H9 (cell line): ENCODE results near the gene WDR83. TPM values are rescaled to one million over a fixed set of nuclear protein-coding genes. Genes with fewer than 3 reads are reported as not detected.

ENCODE experiments used
- DNase-seq: peaks from one replicate; pipeline ENCODE4 v3.0.0-alpha.2; 2017
- H2AFZ ChIP-seq: one replicate; pipeline ENCODE4 v1.6.1; 2013; ENCODE audit warnings: mild to moderate bottlenecking, low read length, control low read depth, moderate library complexity
- H2AK5ac ChIP-seq: 2 replicates; pipeline ENCODE4 v1.6.1; 2013; ENCODE audit warnings: low read length, control low read depth, mixed read lengths; ENCODE audit not compliant: insufficient read length
- H2BK120ac ChIP-seq: one replicate; pipeline ENCODE4 v1.6.1; 2013; ENCODE audit warnings: low read depth, mild to moderate bottlenecking, low read length, control low read depth, inconsistent platforms; ENCODE audit not compliant: poor library complexity, severe bottlenecking
- H2BK12ac ChIP-seq: 2 replicates; pipeline ENCODE4 v1.6.1; 2013; ENCODE audit warnings: low read length, control low read depth, mixed read lengths, low read depth; ENCODE audit not compliant: insufficient read length
- H2BK15ac ChIP-seq: 2 replicates; pipeline ENCODE4 v1.6.1; 2013; ENCODE audit warnings: low read depth, low read length, control low read depth
- H2BK20ac ChIP-seq: one replicate; pipeline ENCODE4 v1.6.1; 2013; ENCODE audit warnings: low read depth, mild to moderate bottlenecking, low read length, control low read depth, inconsistent platforms; ENCODE audit not compliant: poor library complexity, severe bottlenecking
- H2BK5ac ChIP-seq: 2 replicates; pipeline ENCODE4 v1.6.1; 2013; ENCODE audit warnings: low read length, control low read depth, mixed read lengths; ENCODE audit not compliant: insufficient read length
- H3K14ac ChIP-seq: 2 replicates; pipeline ENCODE4 v1.6.1; 2013; ENCODE audit warnings: low read length, control low read depth; ENCODE audit not compliant: insufficient read depth
- H3K18ac ChIP-seq: 2 replicates; pipeline ENCODE4 v1.6.1; 2013; ENCODE audit warnings: low read depth, mild to moderate bottlenecking, mixed read lengths, low read length, control low read depth; ENCODE audit not compliant: insufficient read length
- H3K23ac ChIP-seq: 2 replicates; pipeline ENCODE4 v1.6.1; 2013; ENCODE audit warnings: low read length, control low read depth, mixed read lengths, low read depth; ENCODE audit not compliant: insufficient read length
- H3K23me2 ChIP-seq: 2 replicates; pipeline ENCODE4 v1.6.1; 2013; ENCODE audit warnings: low read depth, mild to moderate bottlenecking, mixed read lengths, low read length, control low read depth; ENCODE audit not compliant: insufficient read length, poor library complexity, severe bottlenecking
- H3K27ac ChIP-seq: 2 replicates; pipeline ENCODE4 v1.5.1; 2013; ENCODE audit warnings: low read length, control low read depth, mixed read lengths, low read depth; ENCODE audit not compliant: insufficient read length
- H3K27me3 ChIP-seq: 2 replicates; pipeline ENCODE4 v1.6.1; 2013; ENCODE audit warnings: low read length, control low read depth, inconsistent platforms; ENCODE audit not compliant: insufficient read depth
- H3K4ac ChIP-seq: 2 replicates; pipeline ENCODE4 v1.6.1; 2013; ENCODE audit warnings: low read depth, mild to moderate bottlenecking, control low read depth, inconsistent platforms, low read length, moderate library complexity
- H3K4me1 ChIP-seq: 2 replicates; pipeline ENCODE4 v1.6.1; 2013; ENCODE audit warnings: low read length, control low read depth, inconsistent platforms; ENCODE audit not compliant: insufficient read depth
- H3K4me2 ChIP-seq: 2 replicates; pipeline ENCODE4 v1.6.1; 2013; ENCODE audit warnings: low read length, control low read depth, mixed read lengths; ENCODE audit not compliant: insufficient read length, insufficient read depth
- H3K56ac ChIP-seq: 2 replicates; pipeline ENCODE4 v1.6.1; 2013; ENCODE audit warnings: low read depth, mild to moderate bottlenecking, mixed read lengths, low read length, control low read depth; ENCODE audit not compliant: insufficient read length
- H3K79me1 ChIP-seq: 2 replicates; pipeline ENCODE4 v1.6.1; 2013; ENCODE audit warnings: low read depth, mild to moderate bottlenecking, moderate library complexity, low read length, control low read depth, inconsistent platforms; ENCODE audit not compliant: insufficient read depth, poor library complexity, severe bottlenecking
- H3K79me2 ChIP-seq: 2 replicates; pipeline ENCODE4 v1.6.1; 2013; ENCODE audit warnings: low read length, control low read depth, inconsistent platforms; ENCODE audit not compliant: insufficient read depth
- H3K9ac ChIP-seq: 2 replicates; pipeline ENCODE4 v1.6.1; 2013; ENCODE audit warnings: low read length, control low read depth, mixed read lengths; ENCODE audit not compliant: insufficient read length; ENCODE audit errors: extremely low read depth
- H3K9me3 ChIP-seq: one replicate; pipeline ENCODE4 v1.6.1; 2013; ENCODE audit warnings: low read depth, low read length, inconsistent platforms; ENCODE audit not compliant: control insufficient read depth
- H3T11ph ChIP-seq: one replicate; pipeline ENCODE4 v1.6.1; 2013; ENCODE audit warnings: mild to moderate bottlenecking, low read length, control low read depth, inconsistent platforms
- H4K20me1 ChIP-seq: one replicate; pipeline ENCODE4 v1.6.1; 2013; ENCODE audit not compliant: control insufficient read depth, insufficient read length, insufficient read depth
- H4K5ac ChIP-seq: 2 replicates; pipeline ENCODE4 v1.6.1; 2013; ENCODE audit warnings: low read depth, mild to moderate bottlenecking, mixed read lengths, low read length, control low read depth; ENCODE audit not compliant: insufficient read length
- H4K8ac ChIP-seq: replicated peaks from 2 replicates; pipeline ENCODE4 v1.6.1; 2013; ENCODE audit warnings: low read length, control low read depth, mixed read lengths, low read depth; ENCODE audit not compliant: insufficient read length
- H4K91ac ChIP-seq: 2 replicates; pipeline ENCODE4 v1.6.1; 2013; ENCODE audit warnings: low read depth, mild to moderate bottlenecking, moderate library complexity, mixed read lengths, low read length, control low read depth; ENCODE audit not compliant: insufficient read length
- H3K27ac Mint-ChIP-seq, 3 experiments: 2 replicates in 2 of 3; 3 replicates in 1 of 3; pipeline ENCODE4 v1.8.0; 2020 to 2021; ENCODE audit warnings: mixed read lengths in 3 of 3, mild to moderate bottlenecking in 1 of 3, moderate library complexity in 1 of 3
- H3K27me3 Mint-ChIP-seq: 2 replicates; pipeline ENCODE4 v1.8.0; 2021; ENCODE audit warnings: low read depth, mild to moderate bottlenecking, moderate library complexity, mixed read lengths
- H3K36me3 Mint-ChIP-seq, 3 experiments: 2 replicates in 2 of 3; 3 replicates in 1 of 3; pipeline ENCODE4 v1.8.0; 2020 to 2021; ENCODE audit warnings: low read depth in 3 of 3, mixed read lengths in 3 of 3; ENCODE audit not compliant: insufficient read depth in 1 of 3
- H3K4me1 Mint-ChIP-seq, 2 experiments: 2 replicates each; pipeline ENCODE4 v1.8.0; 2020; ENCODE audit warnings: mixed read lengths in 2 of 2
- H3K4me3 Mint-ChIP-seq, 2 experiments: 2 replicates in 1 of 2; 3 replicates in 1 of 2; pipeline ENCODE4 v1.8.0; 2020 to 2021; ENCODE audit warnings: mild to moderate bottlenecking in 2 of 2, mixed read lengths in 2 of 2, moderate library complexity in 1 of 2
- H3K9me3 Mint-ChIP-seq, 2 experiments: 2 replicates in 1 of 2; 3 replicates in 1 of 2; pipeline ENCODE4 v1.8.0; 2020; ENCODE audit warnings: mild to moderate bottlenecking in 2 of 2, mixed read lengths in 2 of 2, moderate library complexity in 1 of 2
- WGBS: extraction: QIAGEN DNeasy Blood & Tissue Kit; methylation state at CpG from one replicate; pipeline ENCODE4 v1.1.7; 2013; ENCODE audit warnings: missing lambda C conversion rate, low lambda C conversion rate, mixed read lengths; ENCODE audit not compliant: insufficient read length; ENCODE audit errors: extremely low coverage; 5-methylcytosine and 5-hydroxymethylcytosine counted together
- total RNA-seq: library from RNA; stranded (reverse); gene quantifications from 2 replicates; pipeline ENCODE4 v1.2.1, GENCODE V29; 2021
- TF ChIP-seq, protein P1 (sequence below): fragments of 200-600 bp; sonication (generic); conservative IDR thresholded peaks from 3 replicates; pipeline ENCODE4 v1.8.0; 2021; ENCODE audit warnings: antibody characterized with exemption, mild to moderate bottlenecking

The WDR83 gene
- total RNA-seq, 1 experiment from 2014 or later: 21.0 TPM

DNA sequence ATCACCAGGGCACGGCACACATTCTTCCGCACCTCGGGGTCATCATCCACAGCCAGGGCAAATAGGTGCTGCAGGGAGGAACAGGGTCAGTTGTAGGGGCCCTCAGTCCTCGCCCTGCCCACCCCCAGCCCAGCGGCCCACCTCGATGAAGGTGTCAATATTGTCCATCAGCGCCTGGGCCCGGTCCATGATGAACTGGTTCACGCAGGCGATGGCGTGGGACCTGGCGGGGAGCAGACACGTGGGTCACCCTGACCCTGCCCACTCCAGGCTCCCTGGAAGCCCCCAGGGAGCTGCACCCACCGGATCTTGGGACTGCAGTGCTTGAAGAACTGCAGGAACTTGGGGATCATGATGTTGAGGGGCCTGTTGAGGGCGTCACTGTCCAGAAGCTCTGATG, 48.5 kb downstream of the WDR83 start:
- no peak overlapping the region for H4K91ac ChIP-seq
- peaks cover 5% of the 10 kb centered on the region for H3K79me1 ChIP-seq
- no peak overlapping the region for H2BK15ac ChIP-seq
- H2BK120ac ChIP-seq: no peak overlapping the region
- Mint-ChIP-seq H3K27me3 (no peaks in the 10 kb centered on the region), H3K27ac (no peak overlapping the region), H3K4me3 (no peak overlapping the region), H3K4me1 (0 out of 4 replicates have a peak, but pooled peaks cover 0 to 2% of the 10 kb centered on the region in 2 experiments), H3K36me3 (peaks cover 62 to 85% (median 77%) of the 10 kb centered on the region in 3 experiments; a peak in 6 of 7 replicates), H3K9me3 (no peaks in the 10 kb centered on the region)
- WGBS: no CpG with 5 or more reads among the region's 15 CpGs
- no peaks in the 10 kb centered on the region for H3K9me3 ChIP-seq
- no peak overlapping the region for H2BK5ac ChIP-seq
- TF ChIP-seq, protein P1, sequence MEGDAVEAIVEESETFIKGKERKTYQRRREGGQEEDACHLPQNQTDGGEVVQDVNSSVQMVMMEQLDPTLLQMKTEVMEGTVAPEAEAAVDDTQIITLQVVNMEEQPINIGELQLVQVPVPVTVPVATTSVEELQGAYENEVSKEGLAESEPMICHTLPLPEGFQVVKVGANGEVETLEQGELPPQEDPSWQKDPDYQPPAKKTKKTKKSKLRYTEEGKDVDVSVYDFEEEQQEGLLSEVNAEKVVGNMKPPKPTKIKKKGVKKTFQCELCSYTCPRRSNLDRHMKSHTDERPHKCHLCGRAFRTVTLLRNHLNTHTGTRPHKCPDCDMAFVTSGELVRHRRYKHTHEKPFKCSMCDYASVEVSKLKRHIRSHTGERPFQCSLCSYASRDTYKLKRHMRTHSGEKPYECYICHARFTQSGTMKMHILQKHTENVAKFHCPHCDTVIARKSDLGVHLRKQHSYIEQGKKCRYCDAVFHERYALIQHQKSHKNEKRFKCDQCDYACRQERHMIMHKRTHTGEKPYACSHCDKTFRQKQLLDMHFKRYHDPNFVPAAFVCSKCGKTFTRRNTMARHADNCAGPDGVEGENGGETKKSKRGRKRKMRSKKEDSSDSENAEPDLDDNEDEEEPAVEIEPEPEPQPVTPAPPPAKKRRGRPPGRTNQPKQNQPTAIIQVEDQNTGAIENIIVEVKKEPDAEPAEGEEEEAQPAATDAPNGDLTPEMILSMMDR: no peak
- H2AFZ ChIP-seq: no peak overlapping the region
- no peaks in the 10 kb centered on the region for H3K27me3 ChIP-seq
- H4K8ac ChIP-seq: no peak overlapping the region
- no peak overlapping the region for H4K5ac ChIP-seq
- H2BK12ac ChIP-seq: no peak overlapping the region
- no peak overlapping the region for H2BK20ac ChIP-seq
- H3K18ac ChIP-seq: no peak overlapping the region
- H3K14ac ChIP-seq: no peak overlapping the region
- no peak overlapping the region for H2AK5ac ChIP-seq
- no peak overlapping the region for H3K9ac ChIP-seq
- no peak overlapping the region for H3K56ac ChIP-seq
- no peaks in the 10 kb centered on the region for H4K20me1 ChIP-seq
- no peak overlapping the region for H3K27ac ChIP-seq
- DNase-seq: no peak
- H3K23me2 ChIP-seq: no peaks in the 10 kb centered on the region
- no peak overlapping the region for H3T11ph ChIP-seq
- H3K4me2 ChIP-seq: no peak overlapping the region
- H3K4ac ChIP-seq: no peak overlapping the region
- H3K79me2 ChIP-seq: peaks cover 6% of the 10 kb centered on the region; the same call in 1 of the 2 replicates
- no peaks in the 10 kb centered on the region for H3K4me1 ChIP-seq
- H3K23ac ChIP-seq: no peak overlapping the region
